GM19468 (cell line): ENCODE measurements around the gene TVP23A.
"Not testable (repeated sequence)": the region's sequence is repeated elsewhere in the genome, so short reads cannot be mapped to it uniquely, and the experiment has no call there.

ENCODE experiments used
- ATAC-seq: cut with Tn5 transposase; IDR thresholded peaks from one replicate; pipeline ENCODE4 v1.9.1; 2021; ENCODE audit warnings: mild to moderate bottlenecking, moderate library complexity, moderate number of reproducible peaks; ENCODE audit not compliant: unreplicated experiment; ENCODE audit errors: extremely low read depth

Gene TVP23A

DNA sequence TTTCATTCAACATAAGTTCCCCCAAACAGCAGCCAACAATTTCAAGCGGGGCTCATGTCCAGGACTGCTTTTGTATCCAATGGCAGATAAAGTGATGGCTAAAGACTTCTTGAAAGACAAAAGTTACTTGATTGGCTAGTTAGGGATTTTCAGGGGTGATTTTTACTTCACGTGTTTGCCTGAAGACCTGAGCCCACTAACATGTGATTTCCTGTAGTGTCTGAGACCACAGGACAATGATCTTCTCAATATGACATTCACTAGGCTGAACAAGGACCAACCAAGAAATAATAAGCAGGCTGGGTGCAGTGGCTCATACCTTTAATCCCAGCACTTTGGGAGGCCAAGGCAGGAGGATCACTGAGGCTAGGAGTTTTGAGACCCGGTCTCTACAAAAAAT lies 10.4 kb downstream of the TVP23A start:
- ATAC-seq, result no peak

DNA sequence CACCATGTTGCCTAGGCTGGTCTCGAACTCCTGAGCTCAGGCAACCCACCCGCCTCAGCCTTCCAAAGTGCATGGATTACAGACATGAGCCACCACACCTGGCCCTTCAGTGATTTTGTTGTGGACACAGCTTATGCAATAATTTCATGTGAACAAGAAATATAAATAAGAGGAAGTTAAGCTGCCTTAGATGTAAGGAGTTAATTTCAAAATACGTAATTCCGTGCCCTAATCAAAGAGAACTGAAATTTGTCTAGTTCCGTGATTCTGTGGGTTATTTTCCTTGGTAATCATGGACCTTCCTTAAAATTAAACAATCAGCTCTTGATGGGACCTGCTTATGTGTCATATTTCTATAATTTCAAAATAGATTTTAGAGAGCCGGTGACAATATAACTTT lies 11.9 kb downstream of the TVP23A start:
- no peak for ATAC-seq

DNA sequence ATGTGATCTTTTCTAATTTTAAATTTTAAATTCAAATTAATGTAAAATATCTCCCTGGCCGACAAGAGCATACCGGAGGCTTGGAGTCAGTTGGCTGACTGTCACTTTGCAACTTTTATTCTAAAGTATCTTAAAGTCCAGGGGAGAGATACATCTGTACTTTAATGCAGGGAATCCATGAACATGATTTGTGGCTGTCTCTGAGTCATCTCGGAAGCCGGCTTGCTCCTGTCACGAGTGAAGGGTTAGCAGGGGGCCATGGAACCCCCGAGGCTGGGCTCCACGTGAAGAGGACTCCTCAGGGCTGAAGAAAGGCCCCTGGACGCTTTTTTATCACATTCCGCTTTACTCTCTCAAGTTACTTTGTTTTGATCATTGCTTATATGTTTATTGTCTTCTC lies 13.3 kb downstream of the TVP23A start:
- no peak for ATAC-seq

DNA sequence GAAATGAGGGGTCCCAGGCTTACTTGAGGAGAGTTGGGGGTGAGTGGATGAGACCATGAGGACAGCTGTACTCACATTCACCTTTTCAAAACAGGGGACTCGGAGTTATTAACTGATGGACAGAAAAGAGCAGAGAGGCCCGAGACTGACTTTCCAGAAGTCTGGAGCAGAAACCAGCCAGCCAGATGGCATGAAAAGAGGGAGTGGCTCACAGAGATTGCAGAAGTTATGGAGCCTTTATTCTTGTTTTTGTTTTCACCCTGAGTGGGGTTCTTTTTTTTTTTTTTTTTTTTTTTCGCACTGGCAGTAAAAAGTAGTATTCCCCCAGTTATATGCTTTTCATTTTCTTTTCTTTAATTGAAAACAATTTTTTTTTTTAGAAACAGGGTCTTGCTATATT lies 18.9 kb downstream of the TVP23A start:
- ATAC-seq, result no peak

DNA sequence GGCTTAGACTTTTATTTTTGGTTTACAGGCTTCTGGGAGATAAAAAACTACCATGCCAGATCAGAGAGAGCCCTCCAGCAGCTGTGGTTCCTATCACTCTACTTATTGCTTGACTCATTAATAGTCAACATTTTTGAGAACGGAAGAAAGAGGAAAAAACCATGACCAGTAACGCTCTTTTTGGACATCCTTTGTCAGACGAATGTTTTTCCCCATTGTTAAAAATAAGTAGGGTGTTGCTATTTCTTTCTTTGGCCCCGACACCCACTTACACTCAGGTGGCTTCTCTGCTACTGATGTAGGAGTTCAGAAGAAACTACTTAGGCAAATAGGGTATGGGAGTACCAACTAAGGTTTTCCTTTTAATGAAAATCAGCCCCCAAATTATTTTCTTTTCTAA lies 27.5 kb downstream of the TVP23A start:
- no peak for ATAC-seq

DNA sequence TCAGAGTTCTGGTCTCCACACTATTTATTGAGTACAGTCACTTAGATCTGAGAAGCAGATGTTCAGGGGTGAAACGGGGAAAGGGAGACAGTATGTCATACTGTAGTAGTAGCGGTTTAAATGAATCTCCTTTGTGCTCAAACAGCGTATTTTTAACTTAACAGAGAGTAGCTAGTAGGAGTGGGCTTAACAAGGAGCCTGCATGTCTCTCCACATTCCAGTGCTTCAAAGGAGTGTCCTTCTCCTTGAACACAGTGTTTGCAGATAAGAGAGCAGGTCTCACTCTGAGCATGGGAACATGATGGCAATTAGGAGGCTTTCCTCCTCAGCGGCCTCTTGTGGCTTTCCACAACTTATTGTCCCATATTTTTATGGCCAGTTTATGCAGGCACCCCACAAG lies 30.0 kb downstream of the TVP23A start:
- not testable (repeated sequence) for ATAC-seq

DNA sequence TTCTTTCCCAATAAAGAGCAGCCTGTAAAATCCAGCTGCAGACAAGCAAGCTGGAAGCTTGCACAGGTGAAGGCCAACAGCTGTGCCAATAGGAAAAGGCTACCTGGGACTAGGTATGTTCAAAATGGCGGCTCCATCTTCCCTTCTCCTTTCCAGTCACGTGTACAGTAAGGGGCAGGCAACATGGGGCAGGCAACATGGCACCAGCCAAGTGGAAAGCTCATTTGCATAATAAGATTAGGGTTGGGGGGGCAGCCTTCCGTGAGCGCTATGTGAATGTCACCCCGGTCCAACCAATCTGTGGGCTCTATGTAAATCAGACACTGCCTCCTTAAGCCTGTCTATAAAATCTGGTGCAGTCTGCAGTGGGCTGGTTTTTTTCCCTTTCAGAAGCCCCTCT lies 31.3 kb downstream of the TVP23A start:
- no peak for ATAC-seq

DNA sequence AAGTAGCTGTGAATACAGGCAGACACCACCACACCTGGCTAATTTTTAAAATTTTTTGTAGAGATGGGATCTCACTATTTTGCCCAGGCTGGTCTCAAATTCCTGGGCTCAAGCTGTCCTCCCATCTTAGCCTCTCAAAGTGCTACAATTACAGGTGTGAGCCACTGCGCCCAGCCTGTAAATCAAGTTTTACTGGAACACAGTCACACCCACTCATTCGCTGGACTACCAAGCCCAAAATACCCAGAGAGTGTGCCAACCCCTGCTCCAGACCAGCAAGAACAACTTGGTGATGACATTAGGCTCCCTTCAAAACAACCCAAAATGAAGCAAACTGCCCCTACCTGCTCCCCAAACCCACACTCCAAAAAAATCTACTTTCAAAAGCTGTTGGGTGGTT lies 36.0 kb downstream of the TVP23A start:
- no peak for ATAC-seq

DNA sequence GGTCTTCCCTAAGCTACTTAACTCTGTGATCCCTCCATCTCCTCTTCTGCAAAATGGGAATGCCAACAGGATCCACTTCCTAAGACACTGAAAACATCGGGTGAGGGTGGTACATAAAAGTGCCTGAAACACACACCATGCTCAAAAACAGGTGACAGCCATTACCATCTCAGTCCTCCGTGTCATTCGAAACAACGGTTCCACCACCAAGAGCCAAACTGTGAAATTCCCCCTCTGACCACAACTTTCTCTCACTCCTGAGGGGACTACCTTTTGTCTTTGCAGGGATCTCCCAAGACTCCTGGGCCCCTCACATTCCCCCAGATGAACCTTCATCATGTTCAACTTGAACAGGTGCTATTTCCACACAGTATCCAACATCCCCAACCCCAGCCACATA lies 38.0 kb downstream of the TVP23A start:
- ATAC-seq, result no peak

DNA sequence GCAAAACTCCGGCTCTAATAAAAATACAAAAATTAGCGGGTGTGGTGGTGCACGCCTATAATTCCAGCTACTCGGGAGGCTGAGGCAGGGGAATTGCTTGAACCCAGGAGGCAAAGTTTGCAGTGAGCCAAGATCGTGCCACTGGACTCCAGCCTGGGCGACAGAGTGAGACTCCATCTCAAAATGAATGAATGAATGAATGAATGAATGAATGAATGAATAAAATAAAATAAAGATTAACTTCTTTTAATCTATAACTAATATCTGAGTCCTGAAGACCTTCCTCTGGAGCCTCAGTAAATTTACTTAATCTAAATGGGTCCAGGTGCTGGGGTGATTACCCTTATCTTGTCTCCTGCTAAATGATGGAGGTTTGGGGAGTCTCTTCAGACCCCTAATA lies 38.7 kb downstream of the TVP23A start:
- not testable (repeated sequence) for ATAC-seq

DNA sequence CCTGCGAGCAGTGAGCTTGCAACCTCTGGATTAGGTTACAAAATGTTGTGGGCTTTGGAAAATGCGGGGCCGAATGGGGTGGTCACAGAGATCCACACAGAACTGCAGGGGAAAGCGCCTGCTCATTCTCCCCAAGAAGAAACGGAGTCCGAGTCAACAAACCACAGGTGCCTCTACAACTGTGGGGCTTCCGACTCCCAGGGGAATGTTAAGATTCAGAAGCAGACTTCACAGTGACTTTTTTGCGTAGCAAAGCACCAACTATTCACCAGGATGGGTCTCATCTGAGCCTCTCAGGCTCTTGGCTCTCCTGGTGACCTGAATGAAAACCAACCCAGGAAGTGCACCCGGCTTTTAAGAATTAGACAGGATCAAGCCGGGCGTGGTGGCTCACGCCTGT lies 41.2 kb downstream of the TVP23A start:
- ATAC-seq, result no peak

DNA sequence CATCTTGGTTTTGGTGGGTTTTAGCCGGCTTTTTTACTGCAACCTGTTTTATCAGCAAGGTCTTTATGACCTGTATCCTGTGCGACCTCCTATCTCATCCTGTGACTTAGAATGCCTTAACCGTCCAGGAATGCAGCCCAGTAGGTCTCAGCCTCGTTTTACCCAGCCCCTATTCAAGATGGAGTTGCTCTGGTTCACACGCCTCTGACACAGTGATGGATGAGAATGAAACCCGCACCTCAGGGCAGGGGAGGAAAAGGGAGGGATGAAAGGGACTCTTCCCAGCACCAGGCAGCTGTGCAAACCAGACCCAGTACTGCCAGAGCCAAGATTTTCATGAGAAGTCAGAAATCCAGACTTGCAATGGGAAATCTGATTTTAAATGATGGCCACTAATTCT lies 41.7 kb downstream of the TVP23A start:
- not testable (repeated sequence) for ATAC-seq

DNA sequence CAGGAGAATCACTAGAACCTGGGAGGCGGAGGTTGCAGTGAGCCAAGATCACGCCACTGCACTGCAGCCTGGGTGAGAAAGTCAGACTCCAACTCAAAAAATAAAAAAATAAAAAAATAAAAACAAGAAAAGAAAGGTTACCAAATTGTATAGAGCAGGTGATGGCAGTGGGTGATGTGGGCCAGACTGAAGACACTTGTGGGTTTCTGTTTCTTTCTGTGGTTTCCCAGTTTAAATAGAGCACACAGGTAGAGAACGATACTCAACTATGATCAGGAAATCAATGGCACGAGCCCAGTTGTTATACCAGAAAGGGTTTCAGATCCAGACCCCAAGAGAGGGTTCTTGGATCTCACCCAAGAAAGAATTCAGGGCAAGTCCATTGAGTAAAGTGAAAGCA lies 42.3 kb downstream of the TVP23A start:
- ATAC-seq, result peak; percentile 81

DNA sequence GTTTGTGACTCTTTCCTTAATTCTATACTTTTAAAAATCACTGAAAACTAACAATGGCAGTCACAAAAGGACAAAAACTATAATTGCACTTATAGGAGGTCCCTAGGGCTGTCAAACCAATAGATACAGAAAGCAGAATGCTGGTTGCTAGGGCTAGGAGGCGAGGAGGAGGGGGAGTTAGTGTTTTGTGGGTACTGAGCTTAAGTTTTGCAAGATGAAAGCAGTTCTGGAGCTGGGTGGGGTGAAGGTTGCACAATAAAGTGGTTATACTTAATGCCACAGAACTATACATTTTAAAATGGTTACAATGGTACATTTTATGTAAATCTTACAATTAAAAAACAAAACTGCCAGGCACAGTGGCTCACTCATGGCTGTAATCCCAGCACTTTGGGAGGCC lies 47.7 kb downstream of the TVP23A start:
- no peak for ATAC-seq

DNA sequence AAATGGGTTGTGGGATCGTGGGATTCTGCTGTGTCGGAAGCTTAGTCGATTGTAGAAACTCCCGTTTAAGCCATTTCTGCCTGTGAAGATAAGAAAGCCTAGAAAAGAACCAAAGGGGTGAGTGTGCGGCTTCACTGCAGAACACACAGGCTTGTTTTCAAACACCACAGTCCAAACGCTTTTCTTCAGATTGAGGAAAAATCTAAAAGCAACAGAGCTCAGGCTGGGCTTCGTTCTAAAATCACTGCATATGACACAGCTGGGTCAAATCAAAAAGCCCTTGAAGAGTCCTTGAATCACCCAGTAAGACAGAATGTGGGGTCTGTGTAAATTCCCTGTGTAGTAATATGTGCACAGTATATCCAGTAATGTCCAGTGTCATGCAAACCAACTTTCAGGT lies 49.2 kb downstream of the TVP23A start:
- no peak for ATAC-seq

DNA sequence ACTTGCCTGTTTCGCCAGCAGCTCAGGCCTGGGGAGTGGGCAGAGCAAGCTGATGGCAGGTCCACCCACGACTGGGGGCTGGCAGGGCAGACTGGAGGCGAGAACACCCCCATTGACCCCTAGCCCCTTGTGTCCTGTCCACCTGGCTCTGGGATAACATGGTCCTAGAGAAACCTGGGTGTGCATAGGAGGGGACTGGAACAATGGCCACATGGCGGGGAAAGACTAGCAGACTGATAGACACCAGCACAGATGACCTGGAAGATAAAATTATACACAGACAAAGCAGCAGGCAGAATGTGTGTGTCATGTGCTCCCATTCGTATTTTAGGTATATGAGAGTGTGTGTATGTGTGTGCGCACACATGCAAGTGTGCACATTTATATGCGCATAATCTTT lies 51.5 kb downstream of the TVP23A start:
- ATAC-seq, result no peak

DNA sequence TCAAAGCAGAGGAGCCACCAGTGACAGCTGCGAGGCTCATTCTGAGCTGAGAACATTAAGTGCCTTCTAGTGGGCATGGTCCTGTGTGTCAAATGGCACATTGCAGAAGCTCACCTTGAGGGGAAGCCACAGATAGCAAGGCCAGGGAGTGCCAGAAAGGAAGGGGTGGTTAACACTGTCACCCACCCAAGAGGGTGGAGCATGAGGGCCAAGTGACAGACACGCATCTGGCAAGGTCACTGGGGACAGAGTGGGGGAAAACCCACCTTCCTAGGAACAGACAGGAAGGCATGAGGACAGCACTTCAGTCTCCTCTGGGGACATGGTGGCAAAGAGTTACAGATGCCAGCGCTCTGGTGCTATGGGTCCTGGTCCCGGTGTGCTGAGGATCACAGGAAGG lies 52.8 kb downstream of the TVP23A start:
- no peak for ATAC-seq

DNA sequence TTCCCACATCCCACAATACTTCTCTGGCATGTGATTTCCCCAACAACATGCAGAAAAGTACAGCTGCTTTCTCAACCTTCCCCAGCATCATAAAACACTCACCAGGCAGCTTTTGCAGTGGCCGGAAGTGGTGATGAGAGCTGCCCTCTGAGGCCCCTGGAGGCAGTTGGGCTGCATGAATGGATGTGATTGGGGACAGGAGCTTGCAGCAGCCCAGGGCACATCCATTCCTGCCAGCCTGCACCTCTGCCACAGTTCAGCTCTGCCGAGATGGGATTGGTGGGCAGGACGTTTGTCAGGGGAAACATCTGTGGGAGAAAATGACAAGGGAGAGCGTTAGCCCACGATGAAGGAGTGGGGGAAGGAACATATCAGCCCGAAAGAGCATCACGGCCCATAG lies 55.1 kb downstream of the TVP23A start:
- no peak for ATAC-seq

DNA sequence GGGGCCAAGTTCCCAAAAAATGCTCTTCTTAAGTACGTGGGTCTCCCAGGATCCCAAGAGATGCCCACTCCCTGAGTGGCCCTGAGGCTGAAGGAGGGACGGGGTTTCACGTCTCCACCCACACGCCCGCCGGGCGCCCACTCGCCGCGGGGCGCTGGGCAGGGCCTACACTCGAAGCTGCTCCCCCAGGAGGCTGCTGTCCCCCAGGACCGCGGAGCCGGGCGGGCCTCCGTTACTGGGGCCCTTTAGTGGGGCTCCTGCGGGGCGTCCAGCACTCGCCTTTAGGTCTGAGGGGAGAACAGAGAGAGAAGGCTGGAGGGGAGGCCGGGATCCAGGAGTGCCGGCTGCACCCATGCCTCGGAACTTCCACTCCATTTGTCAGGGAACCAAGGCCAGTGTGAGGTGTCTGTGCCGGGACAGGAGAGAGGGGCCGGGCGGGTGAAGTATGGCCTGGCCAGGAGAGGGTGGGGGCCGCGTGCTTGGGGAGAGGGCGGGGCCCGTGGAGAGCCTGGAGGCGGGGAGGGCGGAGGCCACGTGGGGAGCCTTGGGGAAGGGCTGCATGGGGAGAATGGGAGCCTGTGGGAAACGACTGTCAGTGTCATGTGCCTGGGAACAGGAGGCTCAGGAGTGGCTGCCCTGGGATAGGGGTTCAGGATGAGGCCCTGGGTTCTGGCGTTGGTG lies 56.1 kb downstream of the TVP23A start:
- no peak for ATAC-seq

DNA sequence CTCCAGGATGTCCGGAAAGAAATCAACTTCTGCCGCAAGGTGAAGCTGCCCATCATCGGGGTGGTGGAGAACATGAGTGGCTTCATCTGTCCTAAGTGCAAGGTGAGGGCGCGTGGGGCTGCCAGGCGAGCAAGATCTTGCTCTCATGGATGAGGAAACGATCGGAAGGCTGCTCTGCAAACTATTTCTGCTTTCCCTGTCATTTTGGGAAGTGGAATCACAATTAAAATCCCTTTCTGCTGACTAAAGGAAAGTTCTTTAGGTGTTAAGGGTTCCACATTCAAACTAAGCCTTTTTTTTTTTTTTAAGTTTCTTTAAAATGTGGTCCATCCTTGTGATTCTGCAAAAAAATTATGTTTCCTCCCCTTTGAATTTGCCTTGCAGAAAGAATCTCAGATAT lies 57.2 kb downstream of the TVP23A start:
- no peak for ATAC-seq

DNA sequence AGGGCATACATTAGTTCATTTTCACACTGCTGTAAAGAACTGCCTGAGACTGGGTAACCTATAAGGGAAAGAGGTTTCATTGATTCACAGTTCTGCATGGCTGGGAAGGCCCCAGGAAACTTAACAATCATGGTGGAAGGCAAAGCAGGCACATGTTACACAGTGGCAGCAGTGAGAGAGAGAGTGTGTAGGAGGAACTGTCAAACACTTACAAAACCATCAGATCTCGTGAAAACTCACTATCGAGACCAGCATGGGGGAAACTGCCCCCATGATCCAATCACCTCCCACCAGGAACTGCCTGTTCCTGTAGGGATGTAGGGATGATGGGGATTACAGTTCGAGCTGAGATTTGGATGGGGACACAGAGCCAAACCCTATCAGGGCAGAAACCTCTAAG lies 57.7 kb downstream of the TVP23A start:
- ATAC-seq, result no peak

DNA sequence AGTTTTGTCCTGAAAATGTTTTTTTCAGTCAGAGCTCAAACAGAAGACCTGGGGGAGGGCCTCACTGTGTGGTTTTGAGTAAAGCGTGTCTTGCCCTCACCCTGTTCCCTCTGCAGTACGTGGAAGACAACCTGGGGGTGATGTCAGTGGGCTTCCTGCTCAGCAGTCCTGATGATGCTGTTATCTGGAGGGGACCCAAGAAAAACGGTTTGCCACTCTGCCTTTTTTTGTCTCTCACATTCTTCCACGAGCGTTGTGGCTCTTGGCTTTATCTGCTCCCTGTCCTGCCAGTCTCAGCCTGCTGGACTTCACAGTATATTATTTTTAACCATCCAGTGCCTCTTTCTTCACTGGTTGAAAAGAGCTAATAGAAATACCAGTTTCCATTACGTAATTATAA lies 62.0 kb downstream of the TVP23A start:
- ATAC-seq, result no peak

DNA sequence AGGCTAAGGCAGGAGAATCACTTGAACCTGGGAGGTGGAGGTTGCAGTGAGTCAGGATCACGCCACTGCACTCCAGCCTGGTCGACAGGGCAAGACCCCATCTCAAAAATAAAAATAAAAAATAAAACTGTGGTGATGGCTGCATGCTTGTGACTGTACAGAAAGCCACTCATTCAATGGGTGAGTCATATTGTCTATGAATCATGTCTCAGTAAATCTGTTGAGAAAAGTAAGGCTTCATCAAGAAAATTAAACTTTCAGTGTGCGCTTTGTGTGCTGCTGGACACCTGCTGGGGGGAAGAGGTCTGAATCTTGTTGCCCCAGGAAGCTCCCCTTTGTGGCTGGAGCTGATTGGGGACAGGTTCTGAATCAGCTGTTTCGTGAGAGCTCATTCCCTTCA lies 63.7 kb downstream of the TVP23A start:
- no peak for ATAC-seq
